Trophoblast cell (in vitro differentiated cells and primary cell): ENCODE measurements around the gene STOML3.
A peak's percentile ranks its signal among the peaks of the same experiment; 100 is the strongest.

Source experiments
- DNase-seq, 2 donors: peaks; one replicate each; pipeline ENCODE4 v3.0.0-alpha.2; 2016
- H2AFZ ChIP-seq: 2 replicates; pipeline ENCODE4 v1.6.1; 2013; ENCODE audit warnings: low read length, moderate library complexity, mild to moderate bottlenecking; ENCODE audit not compliant: insufficient read depth, poor library complexity
- H2AK5ac ChIP-seq: 2 replicates; pipeline ENCODE4 v1.6.1; 2013; ENCODE audit warnings: mild to moderate bottlenecking, low read length
- H2BK120ac ChIP-seq: 2 replicates; pipeline ENCODE4 v1.6.1; 2013; ENCODE audit warnings: low read length, mild to moderate bottlenecking, moderate library complexity; ENCODE audit not compliant: insufficient read depth, poor library complexity
- H2BK12ac ChIP-seq: 2 replicates; pipeline ENCODE4 v1.6.1; 2013; ENCODE audit warnings: mild to moderate bottlenecking, low read length, moderate library complexity
- H2BK5ac ChIP-seq: 2 replicates; pipeline ENCODE4 v1.6.1; 2013; ENCODE audit warnings: low read length, low read depth, moderate library complexity, mild to moderate bottlenecking; ENCODE audit not compliant: poor library complexity
- H3K14ac ChIP-seq: 2 replicates; pipeline ENCODE4 v1.6.1; 2013; ENCODE audit warnings: mild to moderate bottlenecking, low read length
- H3K18ac ChIP-seq: 2 replicates; pipeline ENCODE4 v1.6.1; 2013; ENCODE audit warnings: mild to moderate bottlenecking, low read length
- H3K23ac ChIP-seq: 2 replicates; pipeline ENCODE4 v1.6.1; 2013; ENCODE audit warnings: low read length
- H3K27ac ChIP-seq: 2 replicates; pipeline ENCODE4 v1.5.1; 2013; ENCODE audit warnings: low read depth, mild to moderate bottlenecking, inconsistent platforms, low read length, moderate library complexity
- H3K27me3 ChIP-seq: 2 replicates; pipeline ENCODE4 v1.6.1; 2013; ENCODE audit warnings: inconsistent platforms, mild to moderate bottlenecking, low read length, moderate library complexity; ENCODE audit not compliant: insufficient read depth
- H3K36me3 ChIP-seq, 2 experiments: 1 replicate in 1 of 2; 2 replicates in 1 of 2; pipeline ENCODE4 v1.6.1; 2013; ENCODE audit warnings: low read length in 2 of 2, mild to moderate bottlenecking in 2 of 2, moderate library complexity in 1 of 2; ENCODE audit not compliant: insufficient read depth in 2 of 2, control insufficient read depth in 1 of 2
- H3K4ac ChIP-seq: 2 replicates; pipeline ENCODE4 v1.6.1; 2013; ENCODE audit warnings: low read depth, mild to moderate bottlenecking, low read length, moderate library complexity
- H3K4me1 ChIP-seq, 2 experiments: 1 replicate in 1 of 2; 2 replicates in 1 of 2; pipeline ENCODE4 v1.6.1; 2013; ENCODE audit warnings: low read length in 2 of 2, mild to moderate bottlenecking in 2 of 2, moderate library complexity in 1 of 2; ENCODE audit not compliant: insufficient read depth in 2 of 2, control insufficient read depth in 1 of 2
- H3K4me2 ChIP-seq: 2 replicates; pipeline ENCODE4 v1.6.1; 2013; ENCODE audit warnings: inconsistent platforms, mild to moderate bottlenecking, low read length, moderate library complexity
- H3K4me3 ChIP-seq: 2 replicates; pipeline ENCODE4 v1.5.1; 2013; ENCODE audit warnings: mild to moderate bottlenecking, low read depth, low read length, inconsistent platforms
- H3K79me1 ChIP-seq: one replicate; pipeline ENCODE4 v1.6.1; 2013; ENCODE audit warnings: low read length
- H3K79me2 ChIP-seq: 2 replicates; pipeline ENCODE4 v1.6.1; 2013; ENCODE audit warnings: low read length, mild to moderate bottlenecking; ENCODE audit not compliant: control insufficient read depth, insufficient read depth, poor library complexity
- H3K9ac ChIP-seq: 2 replicates; pipeline ENCODE4 v1.6.1; 2013; ENCODE audit warnings: mild to moderate bottlenecking, low read length
- H3K9me3 ChIP-seq: 2 replicates; pipeline ENCODE4 v1.6.1; 2013; ENCODE audit warnings: low read depth, mild to moderate bottlenecking, control low read depth, inconsistent platforms, low read length; ENCODE audit not compliant: insufficient read depth
- H4K12ac ChIP-seq: 2 replicates; pipeline ENCODE4 v1.6.1; 2013; ENCODE audit warnings: low read depth, mild to moderate bottlenecking, low read length, moderate library complexity
- H4K8ac ChIP-seq: 2 replicates; pipeline ENCODE4 v1.6.1; 2013; ENCODE audit warnings: low read depth, mild to moderate bottlenecking, low read length, moderate library complexity
- H4K91ac ChIP-seq: one replicate; pipeline ENCODE4 v1.6.1; 2013; ENCODE audit warnings: low read depth, mild to moderate bottlenecking, low read length, moderate library complexity
- WGBS: extraction: QIAGEN DNeasy Blood & Tissue Kit; methylation state at CpG from one replicate; pipeline ENCODE4 v1.1.7; 2013; ENCODE audit warnings: missing lambda C conversion rate; ENCODE audit not compliant: insufficient read length, insufficient coverage; ENCODE audit errors: extremely low coverage; 5-methylcytosine and 5-hydroxymethylcytosine counted together

The STOML3 gene

DNA sequence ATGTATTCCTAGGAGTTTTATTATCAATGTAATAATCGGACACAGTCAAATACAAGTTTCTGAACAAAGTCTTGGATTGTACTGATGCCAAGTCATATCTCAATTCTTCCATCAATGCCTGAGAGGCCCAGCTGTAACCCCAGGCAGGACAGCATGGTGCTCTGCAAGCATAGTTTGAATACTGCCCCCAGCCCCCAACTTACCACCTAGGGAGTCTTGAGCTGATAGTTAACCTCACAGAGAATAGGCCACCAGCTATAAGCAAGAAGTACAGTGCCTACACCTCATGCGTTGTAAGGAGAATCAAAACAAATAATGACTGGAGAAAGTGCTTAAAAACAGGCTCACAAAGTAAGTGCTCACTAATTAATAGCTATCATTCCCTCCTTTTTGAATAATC lies 44.6 kb upstream of the STOML3 start:
- no peak overlapping the region for H2AK5ac ChIP-seq
- H2BK5ac ChIP-seq: no peak overlapping the region
- H3K36me3 ChIP-seq: peaks cover 0 to 3% of the 10 kb centered on the region in 2 experiments
- no peak overlapping the region for H2AFZ ChIP-seq
- no peak overlapping the region for H3K23ac ChIP-seq
- H3K14ac ChIP-seq: no peak overlapping the region
- no peaks in the 10 kb centered on the region for H3K27me3 ChIP-seq
- no peak overlapping the region for H3K18ac ChIP-seq
- no peak overlapping the region for H3K4me3 ChIP-seq
- peaks cover 0 to 4% of the 10 kb centered on the region in 2 experiments for H3K4me1 ChIP-seq
- no peak overlapping the region for H2BK120ac ChIP-seq
- H3K9me3 ChIP-seq: no peaks in the 10 kb centered on the region
- peaks cover 10% of the 10 kb centered on the region for H3K79me1 ChIP-seq
- no peak for DNase-seq
- H4K8ac ChIP-seq: no peak overlapping the region
- H3K4ac ChIP-seq: peak overlapping the region; percentile 61
- H3K79me2 ChIP-seq: peaks cover 14% of the 10 kb centered on the region
- H3K4me2 ChIP-seq: peak overlapping the region; percentile 32
- no peak overlapping the region for H4K12ac ChIP-seq
- H3K27ac ChIP-seq: no peak overlapping the region
- no peak overlapping the region for H2BK12ac ChIP-seq
- H3K9ac ChIP-seq: no peak overlapping the region
- H4K91ac ChIP-seq: no peak overlapping the region
- WGBS: no CpG with 5 or more reads among the region's 2 CpGs

DNA sequence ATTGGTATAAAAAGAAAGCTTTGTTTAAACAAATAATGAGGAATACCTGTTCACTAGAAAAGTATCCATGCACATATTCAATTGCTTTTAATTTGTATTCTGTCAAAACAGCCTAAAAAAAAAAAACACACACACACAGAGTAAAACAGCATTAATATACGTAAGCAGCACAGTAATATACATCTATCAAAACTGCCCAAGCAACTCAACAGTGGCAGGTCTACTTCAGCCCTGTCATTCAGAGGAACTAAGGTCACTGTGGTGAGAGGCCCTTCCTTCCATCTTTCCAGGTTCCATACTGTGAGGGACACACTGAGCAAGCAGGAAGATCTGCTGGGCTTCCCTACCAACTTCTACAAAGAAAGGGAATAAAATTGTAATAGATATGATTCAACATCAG lies 43.5 kb upstream of the STOML3 start:
- H4K12ac ChIP-seq: no peak overlapping the region
- no peak for DNase-seq
- peaks cover 10% of the 10 kb centered on the region for H3K79me1 ChIP-seq
- H4K91ac ChIP-seq: no peak overlapping the region
- H3K4me3 ChIP-seq: no peak overlapping the region
- no peak overlapping the region for H4K8ac ChIP-seq
- peaks cover 0 to 3% of the 10 kb centered on the region in 2 experiments for H3K36me3 ChIP-seq
- H2BK12ac ChIP-seq: no peak overlapping the region
- peaks cover 14% of the 10 kb centered on the region for H3K79me2 ChIP-seq
- no peak overlapping the region for H2BK120ac ChIP-seq
- no CpG with 5 or more reads among the region's 1 CpG for WGBS
- H3K23ac ChIP-seq: no peak overlapping the region
- no peak overlapping the region for H3K14ac ChIP-seq
- no peak overlapping the region for H3K18ac ChIP-seq
- no peak overlapping the region for H2BK5ac ChIP-seq
- no peaks in the 10 kb centered on the region for H3K9me3 ChIP-seq
- no peak overlapping the region for H3K4me2 ChIP-seq
- no peaks in the 10 kb centered on the region for H3K27me3 ChIP-seq
- H3K27ac ChIP-seq: no peak overlapping the region
- H3K4me1 ChIP-seq: peaks cover 0 to 4% of the 10 kb centered on the region in 2 experiments
- peak overlapping the region; percentile 88 for H3K4ac ChIP-seq
- no peak overlapping the region for H2AK5ac ChIP-seq
- H2AFZ ChIP-seq: no peak overlapping the region
- no peak overlapping the region for H3K9ac ChIP-seq

DNA sequence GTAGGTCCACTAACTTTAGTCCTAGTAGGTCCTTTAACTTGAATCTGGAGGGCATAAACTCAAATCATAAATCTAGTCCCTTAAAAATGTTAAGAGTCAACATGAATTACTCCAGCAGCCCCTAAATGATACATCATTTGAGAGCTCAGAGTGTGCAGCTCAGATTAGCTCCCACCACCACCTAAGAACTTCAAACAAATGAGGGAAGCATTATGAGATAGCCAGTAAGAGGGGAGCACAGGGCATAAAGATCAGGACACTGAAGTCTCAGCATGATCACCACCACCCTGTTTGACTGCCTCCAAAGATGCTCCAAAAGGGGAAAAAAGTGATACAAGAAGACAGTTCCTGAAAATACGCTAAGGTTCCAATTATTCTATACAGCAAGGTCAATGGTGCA lies 41.5 kb upstream of the STOML3 start:
- Histone ChIP-seq H3K4me2 (no peak overlapping the region), H3K4ac (peak overlapping the region; percentile 91), H3K27ac (no peak overlapping the region), H4K12ac (no peak overlapping the region), H3K79me1 (no peaks in the 10 kb centered on the region), H3K14ac (no peak overlapping the region), H2AK5ac (no peak overlapping the region), H4K91ac (no peak overlapping the region), H3K4me1 (peaks cover 0 to 4% of the 10 kb centered on the region in 2 experiments), H3K18ac (no peak overlapping the region), H3K4me3 (no peak overlapping the region), H3K27me3 (no peaks in the 10 kb centered on the region), H3K36me3 (peaks cover 4 to 5% of the 10 kb centered on the region in 2 experiments), H4K8ac (no peak overlapping the region), H2BK120ac (no peak overlapping the region), H3K9ac (no peak overlapping the region), H2BK12ac (no peak overlapping the region), H2AFZ (no peak overlapping the region), H3K9me3 (no peaks in the 10 kb centered on the region), H3K23ac (no peak overlapping the region), H3K79me2 (peaks cover 6% of the 10 kb centered on the region), H2BK5ac (no peak overlapping the region)
- DNase-seq: no peak
- WGBS: no CpG with 5 or more reads among the region's 1 CpG

DNA sequence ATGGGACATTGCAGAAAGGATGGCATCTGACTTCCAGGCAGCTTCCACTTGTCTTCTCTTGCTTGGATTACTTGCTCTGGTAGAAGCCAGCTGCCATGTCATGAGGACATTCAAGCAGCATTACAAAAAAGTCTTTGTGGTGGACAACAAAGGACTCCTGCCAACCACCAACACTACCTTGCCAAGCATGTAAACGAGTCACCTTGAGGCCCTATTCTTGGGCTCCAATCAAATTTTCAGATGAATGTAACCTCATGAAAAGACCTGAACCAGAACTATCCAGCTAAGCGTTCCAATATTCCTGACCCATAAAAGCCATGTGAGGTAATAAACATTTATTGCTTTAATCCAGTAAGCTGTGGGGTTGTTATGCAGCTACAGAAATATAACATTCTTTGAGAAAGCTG lies 34.8 kb upstream of the STOML3 start:
- H3K36me3 ChIP-seq: peaks cover 5 to 14% of the 10 kb centered on the region in 2 experiments
- WGBS: no CpG with 5 or more reads among the region's 2 CpGs

More for the DNA sequence above, 34.8 kb upstream of the STOML3 start:
- H4K8ac ChIP-seq: no peak overlapping the region
- H3K9me3 ChIP-seq: no peaks in the 10 kb centered on the region
- DNase-seq: no peak
- H3K4me2 ChIP-seq: no peak overlapping the region
- H3K4ac ChIP-seq: no peak overlapping the region
- H4K12ac ChIP-seq: no peak overlapping the region
- H2AFZ ChIP-seq: no peak overlapping the region
- peak overlapping the region; percentile 5 for H3K18ac ChIP-seq
- H3K4me1 ChIP-seq: peaks cover 3 to 4% of the 10 kb centered on the region in 2 experiments
- no peaks in the 10 kb centered on the region for H3K27me3 ChIP-seq
- H3K79me1 ChIP-seq: peaks cover 4% of the 10 kb centered on the region
- no peak overlapping the region for H2AK5ac ChIP-seq
- H3K9ac ChIP-seq: no peak overlapping the region
- H3K27ac ChIP-seq: peak overlapping the region; percentile 61
- H3K79me2 ChIP-seq: no peaks in the 10 kb centered on the region
- H2BK120ac ChIP-seq: peak overlapping the region; percentile 25
- no peak overlapping the region for H3K14ac ChIP-seq
- H4K91ac ChIP-seq: no peak overlapping the region
- peak overlapping the region; percentile 2 for H3K23ac ChIP-seq
- no peak overlapping the region for H3K4me3 ChIP-seq
- no peak overlapping the region for H2BK12ac ChIP-seq
- H2BK5ac ChIP-seq: no peak overlapping the region
